HEK293 (cell line): Measurements from ENCODE around the gene OR2T2.
"Not testable (repeated sequence)": the region's sequence is repeated elsewhere in the genome, so short reads cannot be mapped to it uniquely, and the experiment has no call there.

Source experiments
- KLF9 ChIP-seq: fragments of 450-650 bp; formaldehyde crosslinking; IDR thresholded peaks from 2 replicates; pipeline ENCODE4 v1.5.1; 2016; ENCODE audit warnings: missing biosample characterization, missing genetic modification characterization, low read depth
- ZNF2 ChIP-seq: fragments of 450-650 bp; formaldehyde crosslinking; IDR thresholded peaks from 2 replicates; pipeline ENCODE4 v1.5.1; 2016; ENCODE audit warnings: missing biosample characterization, missing genetic modification characterization
- ZNF302 ChIP-seq: fragments of 450-650 bp; formaldehyde crosslinking; IDR thresholded peaks from 2 replicates; pipeline ENCODE4 v1.5.1; 2016; ENCODE audit warnings: missing biosample characterization, missing genetic modification characterization, low read depth
- ZNF335 ChIP-seq: fragments of 450-650 bp; formaldehyde crosslinking; conservative IDR thresholded peaks from 2 replicates; pipeline ENCODE4 v1.5.1; 2016; ENCODE audit warnings: missing biosample characterization, missing genetic modification characterization
- ZNF548 ChIP-seq: fragments of 450-650 bp; formaldehyde crosslinking; IDR thresholded peaks from 2 replicates; pipeline ENCODE4 v1.5.1; 2016; ENCODE audit warnings: missing biosample characterization, missing genetic modification characterization
- ZNF626 ChIP-seq: fragments of 450-650 bp; sonication (Bioruptor Pico); formaldehyde crosslinking; IDR thresholded peaks from 2 replicates; pipeline ENCODE4 v1.5.1; 2018; ENCODE audit warnings: missing biosample characterization, missing genetic modification characterization, inconsistent platforms
- ZNF792 ChIP-seq: fragments of 450-650 bp; formaldehyde crosslinking; IDR thresholded peaks from 2 replicates; pipeline ENCODE4 v1.5.1; 2016; ENCODE audit warnings: missing biosample characterization, missing genetic modification characterization
- TF ChIP-seq, protein P1 (sequence below): fragments of 450-650 bp; formaldehyde crosslinking; IDR thresholded peaks from 2 replicates; pipeline ENCODE4 v1.5.1; 2017; ENCODE audit warnings: missing biosample characterization, missing genetic modification characterization
- TF ChIP-seq, protein P2 (sequence below): fragments of 450-650 bp; formaldehyde crosslinking; IDR thresholded peaks from 2 replicates; pipeline ENCODE4 v1.5.1; 2016; ENCODE audit warnings: missing biosample characterization, missing genetic modification characterization
- TF ChIP-seq, protein P3 (sequence below): fragments of 450-650 bp; formaldehyde crosslinking; IDR thresholded peaks from 2 replicates; pipeline ENCODE4 v1.5.1; 2016; ENCODE audit warnings: missing biosample characterization, missing genetic modification characterization
- TF ChIP-seq, protein P4 (sequence below): fragments of 450-650 bp; formaldehyde crosslinking; IDR thresholded peaks from 2 replicates; pipeline ENCODE4 v1.5.1; 2016; ENCODE audit warnings: missing biosample characterization, missing genetic modification characterization

DNA sequence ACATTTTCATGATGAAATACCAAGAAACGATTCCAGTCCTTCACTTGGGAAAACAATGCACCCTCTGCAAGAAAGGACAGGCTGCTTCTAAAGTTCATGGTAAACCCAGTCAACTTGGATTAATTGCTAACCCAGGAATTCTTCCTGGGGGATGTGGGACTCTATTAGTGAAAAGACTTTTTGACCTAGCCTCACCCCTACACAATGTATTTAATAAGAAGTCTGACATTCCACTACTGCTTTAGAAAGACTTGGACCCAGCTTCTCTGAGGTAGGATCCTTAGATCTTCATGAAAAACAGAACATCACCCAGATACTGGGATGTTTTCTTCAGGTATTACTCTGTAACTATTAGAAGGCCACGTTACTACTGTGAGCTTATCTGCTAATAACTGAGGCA, at the start of gene OR2T2:
- TF ChIP-seq KLF9; ZNF2 (tag by site-specific recombination); ZNF335 (tag by site-specific recombination); ZNF548; ZNF792 (tag by site-specific recombination); ZNF302; ZNF626 (tag by site-specific recombination): not testable (repeated sequence)
- TF ChIP-seq, protein P1, sequence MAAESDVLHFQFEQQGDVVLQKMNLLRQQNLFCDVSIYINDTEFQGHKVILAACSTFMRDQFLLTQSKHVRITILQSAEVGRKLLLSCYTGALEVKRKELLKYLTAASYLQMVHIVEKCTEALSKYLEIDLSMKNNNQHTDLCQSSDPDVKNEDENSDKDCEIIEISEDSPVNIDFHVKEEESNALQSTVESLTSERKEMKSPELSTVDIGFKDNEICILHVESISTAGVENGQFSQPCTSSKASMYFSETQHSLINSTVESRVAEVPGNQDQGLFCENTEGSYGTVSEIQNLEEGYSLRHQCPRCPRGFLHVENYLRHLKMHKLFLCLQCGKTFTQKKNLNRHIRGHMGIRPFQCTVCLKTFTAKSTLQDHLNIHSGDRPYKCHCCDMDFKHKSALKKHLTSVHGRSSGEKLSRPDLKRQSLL (tag by site-specific recombination), result not testable (repeated sequence)
- TF ChIP-seq, protein P2, sequence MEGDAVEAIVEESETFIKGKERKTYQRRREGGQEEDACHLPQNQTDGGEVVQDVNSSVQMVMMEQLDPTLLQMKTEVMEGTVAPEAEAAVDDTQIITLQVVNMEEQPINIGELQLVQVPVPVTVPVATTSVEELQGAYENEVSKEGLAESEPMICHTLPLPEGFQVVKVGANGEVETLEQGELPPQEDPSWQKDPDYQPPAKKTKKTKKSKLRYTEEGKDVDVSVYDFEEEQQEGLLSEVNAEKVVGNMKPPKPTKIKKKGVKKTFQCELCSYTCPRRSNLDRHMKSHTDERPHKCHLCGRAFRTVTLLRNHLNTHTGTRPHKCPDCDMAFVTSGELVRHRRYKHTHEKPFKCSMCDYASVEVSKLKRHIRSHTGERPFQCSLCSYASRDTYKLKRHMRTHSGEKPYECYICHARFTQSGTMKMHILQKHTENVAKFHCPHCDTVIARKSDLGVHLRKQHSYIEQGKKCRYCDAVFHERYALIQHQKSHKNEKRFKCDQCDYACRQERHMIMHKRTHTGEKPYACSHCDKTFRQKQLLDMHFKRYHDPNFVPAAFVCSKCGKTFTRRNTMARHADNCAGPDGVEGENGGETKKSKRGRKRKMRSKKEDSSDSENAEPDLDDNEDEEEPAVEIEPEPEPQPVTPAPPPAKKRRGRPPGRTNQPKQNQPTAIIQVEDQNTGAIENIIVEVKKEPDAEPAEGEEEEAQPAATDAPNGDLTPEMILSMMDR, result not testable (repeated sequence)
- TF ChIP-seq, protein P3, sequence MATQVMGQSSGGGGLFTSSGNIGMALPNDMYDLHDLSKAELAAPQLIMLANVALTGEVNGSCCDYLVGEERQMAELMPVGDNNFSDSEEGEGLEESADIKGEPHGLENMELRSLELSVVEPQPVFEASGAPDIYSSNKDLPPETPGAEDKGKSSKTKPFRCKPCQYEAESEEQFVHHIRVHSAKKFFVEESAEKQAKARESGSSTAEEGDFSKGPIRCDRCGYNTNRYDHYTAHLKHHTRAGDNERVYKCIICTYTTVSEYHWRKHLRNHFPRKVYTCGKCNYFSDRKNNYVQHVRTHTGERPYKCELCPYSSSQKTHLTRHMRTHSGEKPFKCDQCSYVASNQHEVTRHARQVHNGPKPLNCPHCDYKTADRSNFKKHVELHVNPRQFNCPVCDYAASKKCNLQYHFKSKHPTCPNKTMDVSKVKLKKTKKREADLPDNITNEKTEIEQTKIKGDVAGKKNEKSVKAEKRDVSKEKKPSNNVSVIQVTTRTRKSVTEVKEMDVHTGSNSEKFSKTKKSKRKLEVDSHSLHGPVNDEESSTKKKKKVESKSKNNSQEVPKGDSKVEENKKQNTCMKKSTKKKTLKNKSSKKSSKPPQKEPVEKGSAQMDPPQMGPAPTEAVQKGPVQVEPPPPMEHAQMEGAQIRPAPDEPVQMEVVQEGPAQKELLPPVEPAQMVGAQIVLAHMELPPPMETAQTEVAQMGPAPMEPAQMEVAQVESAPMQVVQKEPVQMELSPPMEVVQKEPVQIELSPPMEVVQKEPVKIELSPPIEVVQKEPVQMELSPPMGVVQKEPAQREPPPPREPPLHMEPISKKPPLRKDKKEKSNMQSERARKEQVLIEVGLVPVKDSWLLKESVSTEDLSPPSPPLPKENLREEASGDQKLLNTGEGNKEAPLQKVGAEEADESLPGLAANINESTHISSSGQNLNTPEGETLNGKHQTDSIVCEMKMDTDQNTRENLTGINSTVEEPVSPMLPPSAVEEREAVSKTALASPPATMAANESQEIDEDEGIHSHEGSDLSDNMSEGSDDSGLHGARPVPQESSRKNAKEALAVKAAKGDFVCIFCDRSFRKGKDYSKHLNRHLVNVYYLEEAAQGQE, result not testable (repeated sequence)
- TF ChIP-seq, protein P4, sequence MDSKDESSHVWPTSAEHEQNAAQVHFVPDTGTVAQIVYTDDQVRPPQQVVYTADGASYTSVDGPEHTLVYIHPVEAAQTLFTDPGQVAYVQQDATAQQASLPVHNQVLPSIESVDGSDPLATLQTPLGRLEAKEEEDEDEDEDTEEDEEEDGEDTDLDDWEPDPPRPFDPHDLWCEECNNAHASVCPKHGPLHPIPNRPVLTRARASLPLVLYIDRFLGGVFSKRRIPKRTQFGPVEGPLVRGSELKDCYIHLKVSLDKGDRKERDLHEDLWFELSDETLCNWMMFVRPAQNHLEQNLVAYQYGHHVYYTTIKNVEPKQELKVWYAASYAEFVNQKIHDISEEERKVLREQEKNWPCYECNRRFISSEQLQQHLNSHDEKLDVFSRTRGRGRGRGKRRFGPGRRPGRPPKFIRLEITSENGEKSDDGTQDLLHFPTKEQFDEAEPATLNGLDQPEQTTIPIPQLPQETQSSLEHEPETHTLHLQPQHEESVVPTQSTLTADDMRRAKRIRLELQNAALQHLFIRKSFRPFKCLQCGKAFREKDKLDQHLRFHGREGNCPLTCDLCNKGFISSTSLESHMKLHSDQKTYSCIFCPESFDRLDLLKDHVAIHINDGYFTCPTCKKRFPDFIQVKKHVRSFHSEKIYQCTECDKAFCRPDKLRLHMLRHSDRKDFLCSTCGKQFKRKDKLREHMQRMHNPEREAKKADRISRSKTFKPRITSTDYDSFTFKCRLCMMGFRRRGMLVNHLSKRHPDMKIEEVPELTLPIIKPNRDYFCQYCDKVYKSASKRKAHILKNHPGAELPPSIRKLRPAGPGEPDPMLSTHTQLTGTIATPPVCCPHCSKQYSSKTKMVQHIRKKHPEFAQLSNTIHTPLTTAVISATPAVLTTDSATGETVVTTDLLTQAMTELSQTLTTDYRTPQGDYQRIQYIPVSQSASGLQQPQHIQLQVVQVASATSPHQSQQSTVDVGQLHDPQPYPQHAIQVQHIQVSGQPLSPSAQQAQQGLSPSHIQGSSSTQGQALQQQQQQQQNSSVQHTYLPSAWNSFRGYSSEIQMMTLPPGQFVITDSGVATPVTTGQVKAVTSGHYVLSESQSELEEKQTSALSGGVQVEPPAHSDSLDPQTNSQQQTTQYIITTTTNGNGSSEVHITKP (tag by site-specific recombination), result not testable (repeated sequence)
